ENCODE data around the gene RUFY3.
A peak's percentile ranks its signal among the peaks of the same experiment; 100 is the strongest.
"Not testable (repeated sequence)": the region's sequence is repeated elsewhere in the genome, so short reads cannot be mapped to it uniquely, and the experiment has no call there.

Gene RUFY3

GRCh38 chr4:70788733-70789132 is 67.0 kb downstream of the RUFY3 start:
- no peak for DNase-seq

DNA sequence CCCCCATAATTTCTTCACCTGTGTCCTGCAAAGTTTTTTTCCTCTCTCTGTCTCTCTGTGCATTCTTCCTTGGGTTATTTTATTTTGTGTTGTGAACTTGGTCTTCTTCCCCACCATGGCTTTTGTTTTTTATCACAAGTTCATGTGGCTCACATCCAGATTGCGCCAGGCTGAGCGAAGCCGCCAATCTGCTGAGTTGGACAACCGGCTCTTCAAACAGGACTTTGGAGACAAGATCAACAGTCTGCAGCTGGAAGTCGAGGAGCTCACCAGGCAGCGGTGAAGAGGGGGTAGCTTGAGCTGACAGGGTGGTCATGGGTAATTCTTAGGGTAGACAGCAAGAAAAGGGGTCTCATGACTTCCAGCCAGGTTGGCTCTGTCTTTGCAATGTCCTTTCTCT is 71.9 kb downstream of the RUFY3 start:
- no peak for DNase-seq

GRCh38 chr4:70801265-70801809 is 79.6 kb downstream of the RUFY3 start:
- peak; percentile 41 for DNase-seq

GRCh38 chr4:70802928-70803580 is 81.3 kb downstream of the RUFY3 start:
- DNase-seq, result peak; percentile 88

DNA sequence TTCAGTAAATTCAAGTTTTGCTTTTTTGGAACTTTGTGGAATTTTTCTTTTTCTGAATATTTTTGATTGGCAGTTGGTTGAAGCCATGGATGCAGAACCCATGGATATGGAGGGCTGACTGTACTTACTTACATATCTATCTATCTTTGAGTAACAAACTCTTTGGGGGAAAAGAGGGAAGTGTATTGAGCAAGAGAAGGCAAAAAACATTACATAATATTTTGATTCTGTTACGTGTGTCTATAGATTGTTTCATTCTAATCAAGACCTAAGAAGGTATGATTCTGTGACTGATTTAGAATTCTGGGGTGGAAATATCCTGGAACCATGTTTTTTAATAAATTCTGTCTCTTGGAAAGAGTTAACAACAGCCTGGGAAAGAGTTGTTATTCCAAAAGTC is 86.4 kb downstream of the RUFY3 start:
- DNase-seq, result no peak

DNA sequence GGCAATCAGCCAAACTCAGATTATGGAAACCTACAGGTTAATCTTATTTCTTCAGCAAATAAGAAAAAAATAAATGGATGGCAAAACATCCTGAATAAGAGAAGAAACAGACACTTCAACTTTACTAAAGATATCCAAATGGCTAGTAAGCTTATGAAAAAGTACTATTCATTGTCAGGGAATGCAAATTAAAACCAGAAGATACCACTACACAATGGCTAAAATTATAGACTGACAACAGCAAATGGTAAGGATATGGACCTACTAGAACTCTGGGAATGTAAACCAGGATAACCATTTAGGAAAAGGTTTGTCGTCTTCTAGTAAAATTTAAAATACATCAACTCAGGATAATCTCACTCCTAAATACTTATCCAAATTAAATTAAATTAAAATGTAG is 93.6 kb downstream of the RUFY3 start:
- no peak for DNase-seq

DNA sequence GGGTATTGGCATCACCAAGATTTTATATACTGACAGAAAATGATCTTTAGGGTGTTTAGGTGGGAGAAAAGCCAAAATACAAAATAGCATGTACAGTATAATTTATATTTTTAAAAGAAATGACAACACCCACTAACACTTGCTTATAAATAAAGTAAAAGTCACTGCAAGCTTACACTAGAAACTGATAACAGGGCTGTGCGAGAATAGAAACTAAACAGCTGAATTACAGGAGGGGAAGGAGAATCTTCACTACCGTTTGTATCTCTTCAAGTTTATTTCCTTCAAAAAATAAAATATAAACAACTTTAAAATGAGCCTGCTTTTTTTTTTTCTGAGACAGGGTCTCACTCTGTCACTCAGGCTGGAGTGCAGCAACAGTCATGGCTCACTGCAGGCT is 95.1 kb downstream of the RUFY3 start:
- no peak for DNase-seq

DNA sequence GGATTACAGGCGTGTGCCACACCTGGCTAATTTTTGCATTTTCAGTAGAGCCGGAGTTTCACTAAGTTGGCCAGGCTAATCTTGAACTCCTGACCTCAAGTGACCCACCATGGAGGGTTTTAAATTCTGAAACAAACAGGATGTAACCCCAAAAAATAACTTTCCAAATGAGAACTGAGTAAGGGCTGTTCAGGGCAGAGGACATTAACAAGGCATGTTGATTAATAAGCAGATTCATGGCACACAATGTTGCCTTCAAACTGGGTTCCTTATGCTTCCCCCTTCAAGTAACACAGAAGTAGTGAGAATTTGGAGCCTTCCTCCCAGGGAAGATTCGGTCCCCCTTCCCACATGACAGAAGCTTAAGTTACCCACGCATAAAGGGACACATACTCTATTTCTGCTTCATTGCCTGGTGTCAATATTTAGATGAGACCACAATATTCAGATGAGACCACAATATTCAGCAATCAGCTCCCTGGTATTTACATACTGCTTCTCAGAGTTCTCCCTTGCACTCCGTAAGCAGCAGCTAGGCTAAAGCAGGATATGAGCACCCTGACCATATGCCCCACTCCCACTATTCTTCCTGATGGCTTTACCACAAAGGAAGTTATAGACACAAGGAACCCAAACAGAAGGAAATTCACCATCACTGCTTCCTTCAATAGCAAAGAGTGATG is 96.5 kb downstream of the RUFY3 start:
- DNase-seq, result no peak

DNA sequence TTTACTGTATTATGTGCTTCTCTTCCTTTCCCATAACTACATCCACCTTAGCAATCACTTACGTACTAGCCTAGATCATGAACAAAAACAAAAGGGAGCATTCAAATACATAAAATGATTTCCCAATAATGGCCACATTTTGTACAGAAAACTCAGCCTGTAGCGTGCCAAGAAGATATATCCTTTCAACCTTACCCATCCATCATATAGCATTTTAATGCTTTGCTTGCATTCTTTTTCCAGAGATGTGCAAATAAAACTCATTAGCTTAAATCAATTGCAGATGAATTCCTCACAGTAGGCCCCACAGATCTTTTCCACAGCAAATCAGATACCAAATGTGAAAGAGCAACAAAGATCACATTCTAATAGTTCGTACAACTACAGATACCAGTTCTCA is 97.2 kb downstream of the RUFY3 start:
- no peak for DNase-seq

GRCh38 chr4:70829015-70829414 is 107.3 kb downstream of the RUFY3 start:
- DNase-seq, result no peak

DNA sequence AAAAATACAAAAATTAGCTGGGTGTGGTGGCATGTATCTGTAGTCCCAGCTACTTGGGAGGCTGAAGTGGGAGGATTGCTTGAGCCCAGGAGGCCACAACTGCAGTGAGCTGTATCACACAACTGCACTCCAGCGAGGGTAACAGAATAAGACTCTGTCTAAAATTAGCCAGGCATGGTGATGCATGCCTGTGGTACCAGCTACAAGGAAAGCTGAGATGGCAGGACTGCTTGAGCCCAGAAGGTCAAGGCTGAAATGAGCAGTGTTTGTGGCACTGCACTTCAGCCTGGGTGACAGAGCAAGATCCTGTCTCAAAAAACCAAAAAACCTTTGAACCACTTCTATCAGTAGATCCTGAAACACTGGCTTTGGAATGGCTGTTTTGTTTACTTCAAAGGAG is 107.7 kb downstream of the RUFY3 start:
- DNase-seq, result no peak

- DNase-seq, result no peak
Measured at GRCh38 chr4:70830054-70830453, 108.3 kb downstream of the RUFY3 start.

- DNase-seq, result no peak
Measured at GRCh38 chr4:70831293-70831692, 109.5 kb downstream of the RUFY3 start.

DNA sequence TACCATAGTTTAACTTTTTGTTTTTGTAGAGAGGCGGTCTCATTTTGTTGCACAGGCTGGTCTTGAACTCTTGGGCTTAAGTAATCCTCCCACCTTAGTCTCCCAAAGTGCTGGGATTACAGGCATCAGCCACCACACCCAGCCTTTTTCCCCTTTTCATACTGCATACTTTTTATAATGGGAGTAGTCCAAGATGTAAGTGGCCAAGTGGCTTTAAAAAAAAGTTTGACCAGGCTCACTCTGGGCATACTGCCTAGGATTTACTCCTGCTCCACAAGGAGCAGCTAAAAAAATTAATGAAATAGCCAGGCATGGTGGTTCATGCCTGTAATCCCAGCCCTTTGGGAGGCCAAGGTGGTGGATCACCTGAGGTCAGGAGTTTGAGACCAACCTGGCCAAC is 111.9 kb downstream of the RUFY3 start:
- no peak for DNase-seq

DNA sequence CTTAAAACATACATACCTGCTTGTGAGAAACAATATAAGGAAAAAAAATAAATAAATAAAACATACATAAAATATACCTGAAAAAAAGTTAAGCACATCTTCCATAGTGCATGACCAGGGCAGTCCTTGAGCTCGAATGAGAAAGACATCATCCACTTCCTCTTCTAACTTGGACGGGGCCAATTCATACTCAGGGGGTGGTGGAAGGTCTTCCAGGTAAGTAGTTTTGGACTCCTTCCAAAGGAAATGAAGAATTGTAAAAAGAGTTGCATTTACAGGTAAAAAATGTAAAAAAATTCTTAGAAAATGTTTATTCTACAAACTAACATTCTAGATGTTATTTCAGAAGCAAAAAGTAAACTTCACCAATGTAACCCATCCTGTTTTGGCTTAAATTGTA is 114.3 kb downstream of the RUFY3 start:
- DNase-seq, result no peak

GRCh38 chr4:70838204-70838603 is 116.4 kb downstream of the RUFY3 start:
- DNase-seq, result no peak

- DNase-seq, result peak; percentile 79
Measured at GRCh38 chr4:70838666-70839588, 117.2 kb downstream of the RUFY3 start.

- DNase-seq, result peak; percentile 52
Measured at GRCh38 chr4:70839589-70840093, 117.9 kb downstream of the RUFY3 start, which contains the start of gene GRSF1. Gene GRSF1 (minus strand): TSS chr4:70839890. CDS start chr4:70839827, 63 bp downstream.

GRCh38 chr4:70840137-70840536 is 118.4 kb downstream of the RUFY3 start:
- DNase-seq, result not testable (repeated sequence)

GRCh38 chr4:70840631-70841030 is 118.9 kb downstream of the RUFY3 start:
- DNase-seq, result not testable (repeated sequence)

GRCh38 chr4:70841211-70841610 is 119.4 kb downstream of the RUFY3 start:
- no peak for DNase-seq

DNA sequence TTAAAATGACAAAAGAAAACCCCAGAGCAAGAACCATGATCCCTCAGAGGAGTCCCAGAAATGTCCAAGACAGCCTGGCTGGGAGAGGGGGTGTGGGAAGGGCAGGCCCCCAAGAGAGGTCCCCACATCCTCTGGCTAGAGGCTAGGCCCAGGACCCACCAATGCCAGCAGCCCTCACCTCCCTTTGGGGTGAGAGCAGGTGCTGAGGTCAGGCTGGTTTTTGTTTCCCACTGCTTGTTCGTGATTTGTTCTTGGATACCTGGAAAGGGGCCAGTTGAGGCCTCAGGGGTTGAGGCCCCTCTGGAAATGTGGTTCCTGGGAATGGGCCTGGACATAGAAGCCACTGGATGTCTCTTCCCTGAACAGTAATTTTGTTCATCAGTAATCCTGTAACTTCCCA is 120.2 kb downstream of the RUFY3 start:
- DNase-seq, result no peak
